Right lung (tissue), 5 donors: ENCODE results near the gene GIPC2. TPM values are rescaled to one million over a fixed set of nuclear protein-coding genes. Genes with fewer than 3 reads are reported as not detected.
"Not testable (repeated sequence)": the region's sequence is repeated elsewhere in the genome, so short reads cannot be mapped to it uniquely, and the experiment has no call there.

Experiments
- DNase-seq, 2 donors: peaks; one replicate each; pipeline ENCODE4 v3.0.0-alpha.2; 2013
- polyA plus RNA-seq, 5 donors: library from polyadenylated mRNA; unstranded; fragments of 120-200 nt; gene quantifications; one replicate each; pipeline versions ENCODE4 v1.2.1 to v1.2.3, GENCODE V29; 2013; ENCODE audit warnings: inconsistent platforms in 1 of 5, low replicate concordance in 1 of 5; ENCODE audit not compliant: insufficient read length in 5 of 5, insufficient read depth in 1 of 5

The GIPC2 gene
- polyA plus RNA-seq, 5 donors: 0.67 to 1.6 (median 0.99) TPM

DNA sequence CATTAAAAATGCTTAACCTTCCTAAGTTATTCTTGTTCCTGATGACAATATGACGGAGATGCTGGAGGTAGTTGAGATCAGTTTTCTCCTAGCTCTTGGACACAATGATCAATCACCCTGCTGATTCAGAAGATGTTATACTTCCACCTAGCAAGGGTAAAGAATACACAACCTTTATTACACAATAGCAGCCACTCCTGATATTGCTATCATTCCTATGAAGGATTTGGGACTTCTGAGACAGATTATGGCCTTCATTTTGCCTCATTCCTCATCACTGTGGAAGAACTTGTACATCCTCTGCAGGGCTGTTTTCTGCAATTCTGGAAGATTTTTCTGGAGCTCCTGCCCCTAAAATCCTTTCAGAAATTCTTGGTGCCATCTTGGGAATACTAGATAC, 47.8 kb downstream of the GIPC2 start:
- no peak for DNase-seq

DNA sequence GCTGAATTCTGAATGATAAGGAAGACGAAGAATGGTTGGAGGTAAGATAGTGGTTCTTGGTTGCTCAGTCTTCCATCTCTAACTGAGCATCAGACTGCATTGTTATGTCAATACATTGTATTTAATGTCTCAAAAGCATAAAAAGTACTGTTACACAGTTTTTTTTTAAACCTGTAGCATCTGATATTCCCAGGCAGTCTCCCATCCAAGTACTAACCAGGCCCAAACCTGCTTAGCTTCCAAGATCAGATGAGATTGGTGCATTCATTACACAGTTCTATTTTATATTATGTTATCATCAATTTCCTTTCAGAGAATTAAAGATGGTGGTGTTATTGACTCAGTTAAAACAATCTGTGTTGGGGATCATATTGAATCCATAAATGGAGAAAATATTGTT, 48.9 kb downstream of the GIPC2 start:
- DNase-seq: no peak

DNA sequence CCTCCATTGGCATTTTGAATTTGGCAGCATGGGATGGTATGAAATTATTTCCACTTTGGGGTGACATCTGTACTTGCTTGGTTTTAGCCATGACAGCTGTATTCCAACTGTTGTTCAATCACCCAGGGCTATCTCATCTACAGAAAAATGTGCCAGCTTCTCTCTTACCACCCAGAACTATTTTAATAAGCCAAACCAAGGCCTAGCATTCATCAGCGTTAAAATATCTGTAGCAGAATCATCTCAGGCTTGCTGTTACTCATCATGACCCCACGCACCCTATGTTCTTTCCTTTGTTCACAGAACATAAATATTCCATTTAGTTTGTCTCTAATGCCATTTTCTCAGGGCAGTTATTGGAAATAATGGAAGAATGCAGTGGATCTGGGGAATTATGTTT, 49.8 kb downstream of the GIPC2 start:
- DNase-seq: no peak

DNA sequence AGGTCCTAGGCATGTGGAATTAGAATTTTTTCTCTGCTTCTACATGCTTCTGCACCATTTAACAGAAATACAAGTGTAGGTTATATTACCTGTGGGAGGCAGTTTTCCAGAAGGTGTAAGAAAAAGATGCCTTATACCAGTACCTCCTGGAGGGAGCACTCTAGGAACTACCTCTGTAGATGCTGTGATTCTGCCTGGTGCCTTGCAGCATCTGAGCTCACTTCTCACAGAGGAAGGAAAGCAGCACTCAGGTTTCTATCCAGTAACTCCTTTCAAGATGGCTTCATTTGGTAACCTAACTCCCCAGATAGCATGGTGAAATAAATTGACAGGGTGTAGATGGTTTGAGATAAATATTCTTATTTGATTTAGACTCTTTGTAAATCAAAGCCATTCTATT, 50.3 kb downstream of the GIPC2 start:
- DNase-seq: no peak

DNA sequence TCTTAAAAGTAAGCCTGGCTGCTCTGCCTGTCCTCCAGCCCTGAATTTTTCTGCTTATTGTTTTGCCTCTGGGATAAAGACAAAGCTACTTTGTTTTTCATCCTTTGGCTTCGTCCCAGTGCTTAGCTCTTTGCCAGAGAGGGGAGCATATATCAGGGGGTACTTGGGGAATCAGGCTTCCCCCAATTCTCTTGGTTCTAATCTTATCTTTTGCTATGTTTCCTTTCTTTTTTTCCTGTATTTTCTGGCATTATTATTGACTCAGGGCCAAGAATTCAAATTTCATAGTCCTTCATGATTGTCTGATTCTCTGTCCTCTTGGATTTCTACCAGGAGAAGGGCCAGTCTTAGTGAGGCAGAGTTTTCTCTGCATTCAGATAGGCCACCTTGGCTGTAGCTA, 51.2 kb downstream of the GIPC2 start:
- DNase-seq: no peak

DNA sequence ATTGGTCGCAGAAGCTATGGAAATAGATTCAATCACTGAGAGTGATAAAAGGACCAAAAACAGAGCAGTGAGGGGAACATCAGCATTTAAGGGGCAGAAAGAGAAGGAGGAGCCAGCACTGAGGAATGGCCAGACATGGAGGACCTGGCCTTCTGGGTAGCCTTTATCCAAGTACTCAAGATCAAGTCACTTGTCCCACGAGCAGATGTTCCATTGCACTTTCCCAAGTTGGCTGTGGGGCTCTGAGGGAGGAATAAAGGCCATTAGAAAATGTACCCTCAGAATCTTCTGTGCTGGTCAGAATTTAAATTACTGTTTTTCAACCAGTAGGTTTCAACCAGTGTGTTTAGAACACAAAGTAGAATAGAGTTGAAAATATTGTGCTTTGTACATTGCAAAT, 55.3 kb downstream of the GIPC2 start:
- no peak for DNase-seq

DNA sequence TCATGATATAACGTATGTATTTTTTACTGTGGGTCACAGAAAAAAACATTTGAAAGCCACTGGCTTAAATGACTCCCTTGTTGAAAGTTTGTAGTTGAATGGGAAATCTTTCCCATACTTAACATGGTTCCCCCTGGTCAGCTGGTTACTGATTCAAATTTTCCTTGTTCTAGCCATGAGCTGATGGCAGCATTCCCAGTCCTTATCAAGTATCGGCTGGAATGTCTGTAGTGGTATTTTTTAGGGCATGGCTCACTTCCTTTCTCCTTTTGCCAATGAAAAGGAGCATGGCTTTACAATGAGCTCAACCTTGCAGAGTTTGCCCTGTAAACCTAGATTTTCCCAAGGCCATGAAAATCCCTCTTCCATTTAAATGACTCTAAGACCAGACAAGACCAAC, 55.7 kb downstream of the GIPC2 start:
- DNase-seq: peak; percentile 13 to 21

DNA sequence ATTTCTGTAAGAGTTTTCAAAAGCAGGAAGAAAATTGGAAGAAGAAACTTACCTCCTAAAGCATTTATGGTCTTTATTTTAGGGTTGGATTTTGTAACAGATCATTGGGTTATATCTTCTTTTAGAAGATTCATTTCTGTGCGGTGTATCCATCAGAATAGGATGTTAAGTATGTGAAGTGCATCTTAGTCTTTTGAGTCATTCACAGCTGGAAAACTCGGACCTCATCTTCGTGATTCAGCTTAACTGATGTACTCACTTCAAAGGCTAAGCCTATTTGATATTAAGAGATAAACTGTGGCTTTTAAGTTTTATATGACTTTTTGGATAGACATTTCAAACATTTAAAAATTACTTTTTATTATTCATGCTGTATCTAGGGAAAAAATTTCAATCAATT, 56.3 kb downstream of the GIPC2 start:
- no peak for DNase-seq

DNA sequence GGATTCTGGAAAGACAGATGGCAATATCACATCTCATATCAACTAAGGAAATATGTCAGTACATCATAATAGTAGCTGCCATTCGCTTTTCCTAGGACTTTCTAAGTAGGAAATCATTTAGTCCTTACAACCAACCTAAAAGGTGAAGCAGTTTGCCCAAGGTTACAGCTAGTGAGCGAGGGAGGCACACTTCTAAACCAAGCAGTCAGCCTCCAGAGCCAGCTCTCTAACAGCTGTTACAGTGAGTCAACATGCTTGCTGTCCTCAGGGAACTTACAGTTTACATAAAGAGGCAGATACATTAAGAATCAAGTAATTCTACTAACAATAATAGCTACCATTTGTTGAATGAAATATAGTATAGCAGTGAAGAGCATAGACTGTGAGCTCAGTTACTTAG, 57.1 kb downstream of the GIPC2 start:
- no peak for DNase-seq

DNA sequence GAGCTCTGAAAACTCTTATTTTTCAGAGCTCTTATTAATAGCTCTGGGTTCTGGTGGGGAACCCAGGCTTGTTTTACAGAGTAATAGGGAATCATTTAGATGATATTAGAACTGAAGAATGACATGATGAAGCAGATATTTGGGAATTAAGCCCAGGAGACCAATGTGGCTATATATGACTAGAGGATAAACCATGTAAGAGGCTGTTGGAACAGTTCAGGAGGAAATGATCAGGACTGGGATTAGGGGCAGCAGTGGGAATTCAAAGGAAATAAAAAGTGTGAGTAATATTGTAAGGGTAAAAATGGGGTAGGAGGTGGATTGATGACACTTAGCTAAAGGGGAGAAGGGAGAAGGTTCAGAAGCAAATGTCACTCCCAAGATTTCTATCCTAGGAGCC, 58.6 kb downstream of the GIPC2 start:
- no peak for DNase-seq

DNA sequence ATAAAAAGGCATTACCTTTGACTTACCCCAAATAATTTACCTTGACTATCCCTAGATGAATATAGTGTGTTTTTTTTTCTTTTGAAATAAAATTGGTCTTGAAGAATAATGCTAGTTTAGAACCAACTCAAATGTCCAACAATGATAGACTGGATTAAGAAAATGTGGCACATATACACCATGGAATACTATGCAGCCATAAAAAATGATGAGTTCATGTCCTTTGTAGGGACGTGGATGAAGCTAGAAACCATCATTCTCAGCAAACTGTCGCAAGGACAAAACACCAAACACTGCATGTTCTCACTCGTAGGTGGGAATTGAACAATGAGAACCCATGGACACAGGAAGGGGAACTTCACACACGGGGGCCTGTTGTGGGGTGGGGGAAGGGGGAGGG, 63.9 kb downstream of the GIPC2 start:
- DNase-seq: not testable (repeated sequence)

DNA sequence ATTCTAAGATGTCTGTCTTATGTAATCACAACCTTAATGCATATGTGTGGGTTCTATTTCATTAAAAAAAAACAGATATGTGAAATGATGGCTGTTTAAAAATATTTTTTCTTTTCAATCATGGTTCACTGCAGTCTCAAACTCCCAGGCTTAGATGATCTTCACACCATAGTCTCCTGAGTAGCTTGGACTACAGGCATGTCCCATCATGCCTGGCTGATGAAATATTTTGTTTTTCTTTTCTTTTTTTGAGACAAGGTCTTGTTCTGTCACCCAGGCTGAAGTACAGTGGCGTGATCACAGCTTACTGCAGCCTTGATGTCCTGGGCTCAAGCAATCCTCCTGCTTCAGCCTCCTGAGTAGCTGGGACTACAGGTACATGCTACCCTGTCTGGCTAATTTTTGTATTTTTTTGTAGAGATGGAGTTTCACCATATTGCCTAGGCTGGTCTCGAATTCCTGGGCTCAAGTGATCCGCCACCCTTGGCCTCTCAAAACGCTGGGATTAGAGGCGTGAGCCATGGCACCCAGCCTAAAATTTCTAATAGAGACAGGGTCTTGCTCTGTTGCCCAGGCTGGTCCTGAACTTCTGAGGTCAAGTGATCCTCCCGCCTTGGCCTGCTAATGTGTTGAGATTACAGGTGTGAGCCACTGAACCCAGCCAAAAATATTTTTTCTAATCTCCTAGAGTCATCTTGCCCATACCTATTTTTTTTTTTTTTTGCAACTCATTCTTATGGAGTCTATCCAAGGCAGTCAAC, 67.6 kb downstream of the GIPC2 start:
- no peak for DNase-seq

DNA sequence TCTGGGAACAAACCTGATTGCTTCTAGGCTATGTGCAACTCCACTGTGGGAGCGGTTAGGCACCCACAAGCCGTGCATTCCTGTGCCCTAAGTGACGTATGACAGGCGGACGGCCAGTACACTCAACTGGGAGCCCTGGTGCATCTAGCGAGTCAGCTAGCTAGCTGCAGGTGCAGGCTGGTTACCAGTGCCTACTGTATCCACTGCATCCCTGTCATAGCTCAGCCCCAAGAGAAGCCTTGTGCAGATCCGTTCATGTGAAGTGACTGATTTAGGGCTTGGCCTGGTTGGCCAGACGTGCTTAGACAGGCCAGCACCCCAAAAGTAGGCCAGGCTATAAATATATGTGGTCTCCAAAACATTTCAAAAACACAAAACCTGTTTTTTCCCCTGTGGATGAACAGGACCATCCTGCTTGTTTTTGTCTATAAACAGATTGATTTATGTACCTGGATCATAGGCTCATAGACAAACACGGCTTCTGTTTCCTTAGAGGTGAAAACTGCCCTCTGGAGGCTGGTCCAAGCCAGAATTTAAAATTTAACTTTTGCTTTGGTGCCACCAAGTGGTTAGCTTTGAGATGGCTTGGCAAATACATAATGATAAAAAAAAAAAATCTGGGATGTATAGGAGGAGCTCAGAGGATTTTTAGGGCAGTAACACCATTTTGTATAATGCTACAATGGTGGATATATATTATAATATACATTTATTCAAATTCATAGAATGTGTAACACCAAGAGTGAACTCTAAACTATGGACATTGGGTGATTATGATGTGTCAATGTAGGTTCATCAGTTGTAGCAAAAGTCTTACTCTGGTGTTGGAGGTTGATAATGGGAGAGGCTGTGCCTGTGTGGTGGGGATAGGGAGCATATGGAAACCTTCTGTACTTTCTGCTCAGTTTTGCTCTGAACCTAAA, 68.5 kb downstream of the GIPC2 start:
- DNase-seq: peak; percentile 62 to 70

DNA sequence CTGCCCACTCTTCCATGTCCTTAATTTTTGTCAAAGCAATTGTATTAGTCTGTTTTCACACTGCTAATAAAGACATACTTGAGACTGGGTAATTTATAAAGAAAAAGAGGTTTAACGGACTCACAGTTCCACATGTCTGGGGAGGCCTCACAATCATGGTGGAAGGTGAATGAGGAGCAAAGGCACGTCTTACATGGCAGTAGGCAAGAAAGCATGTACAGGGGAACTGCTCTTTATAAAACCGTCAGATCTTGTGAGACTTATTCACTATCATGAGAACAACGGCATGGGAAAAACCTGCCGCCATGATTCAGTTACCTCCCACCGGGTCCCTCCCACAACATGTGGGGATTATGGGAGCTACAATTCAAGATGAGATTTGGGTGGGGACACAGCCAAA, 74.7 kb downstream of the GIPC2 start:
- DNase-seq: not testable (repeated sequence)

DNA sequence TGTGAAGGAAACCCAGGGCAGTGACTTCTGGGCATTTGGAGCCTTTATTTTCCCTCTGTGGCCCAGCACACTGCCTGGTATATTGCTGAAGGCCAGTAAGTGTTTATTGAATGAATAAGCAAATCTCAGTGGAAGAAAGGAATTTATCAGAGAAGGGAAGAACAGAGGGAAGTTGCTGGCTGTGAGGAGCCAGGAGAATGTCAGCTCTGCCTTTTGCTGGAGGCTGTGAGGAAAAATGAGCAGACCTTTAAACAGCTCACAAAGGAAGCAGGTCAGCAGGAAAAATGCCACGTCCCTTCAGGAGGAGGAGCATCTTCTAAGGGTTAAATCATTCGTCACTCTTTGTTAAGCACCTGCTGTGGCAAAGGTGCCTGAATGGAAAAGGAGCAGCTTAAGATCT, 75.9 kb downstream of the GIPC2 start:
- no peak for DNase-seq

DNA sequence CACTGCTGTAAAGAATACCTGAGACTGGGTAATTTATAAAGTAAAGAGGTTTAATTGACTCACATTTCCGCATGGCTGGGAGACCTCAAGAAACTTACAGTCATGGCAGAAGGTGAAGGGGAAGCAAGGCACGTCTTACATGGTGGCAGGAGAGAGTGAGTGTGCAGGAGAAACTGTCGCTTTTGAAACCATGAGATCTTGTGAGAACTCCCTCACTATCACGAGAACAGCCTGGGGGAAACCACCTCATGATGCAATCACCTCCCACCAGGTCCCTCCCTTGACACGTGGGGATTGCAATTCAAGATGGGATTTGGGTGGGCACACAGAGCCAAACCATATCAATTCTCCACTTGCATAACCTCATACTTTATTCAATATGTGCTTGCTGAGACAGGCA, 76.6 kb downstream of the GIPC2 start:
- no peak for DNase-seq

DNA sequence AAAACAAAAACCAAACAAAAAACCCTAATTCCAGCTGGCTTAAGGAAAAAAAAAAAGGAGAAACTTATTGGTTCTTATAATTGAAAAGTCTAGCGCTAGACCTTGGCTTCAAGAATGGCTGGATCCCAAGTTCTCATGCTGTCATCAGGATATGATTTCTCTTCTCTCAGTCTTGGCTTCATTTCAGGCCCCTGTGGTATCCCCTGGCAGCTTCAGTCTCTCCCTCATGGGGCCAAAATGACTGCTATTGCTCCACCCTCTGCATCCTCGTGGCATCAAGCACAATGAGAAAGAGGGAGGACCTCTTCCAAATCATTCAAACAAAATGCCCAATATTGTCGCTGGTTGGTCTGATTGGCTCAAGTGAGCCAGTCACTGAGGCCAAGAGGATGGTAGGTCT, 80.7 kb downstream of the GIPC2 start:
- no peak for DNase-seq

DNA sequence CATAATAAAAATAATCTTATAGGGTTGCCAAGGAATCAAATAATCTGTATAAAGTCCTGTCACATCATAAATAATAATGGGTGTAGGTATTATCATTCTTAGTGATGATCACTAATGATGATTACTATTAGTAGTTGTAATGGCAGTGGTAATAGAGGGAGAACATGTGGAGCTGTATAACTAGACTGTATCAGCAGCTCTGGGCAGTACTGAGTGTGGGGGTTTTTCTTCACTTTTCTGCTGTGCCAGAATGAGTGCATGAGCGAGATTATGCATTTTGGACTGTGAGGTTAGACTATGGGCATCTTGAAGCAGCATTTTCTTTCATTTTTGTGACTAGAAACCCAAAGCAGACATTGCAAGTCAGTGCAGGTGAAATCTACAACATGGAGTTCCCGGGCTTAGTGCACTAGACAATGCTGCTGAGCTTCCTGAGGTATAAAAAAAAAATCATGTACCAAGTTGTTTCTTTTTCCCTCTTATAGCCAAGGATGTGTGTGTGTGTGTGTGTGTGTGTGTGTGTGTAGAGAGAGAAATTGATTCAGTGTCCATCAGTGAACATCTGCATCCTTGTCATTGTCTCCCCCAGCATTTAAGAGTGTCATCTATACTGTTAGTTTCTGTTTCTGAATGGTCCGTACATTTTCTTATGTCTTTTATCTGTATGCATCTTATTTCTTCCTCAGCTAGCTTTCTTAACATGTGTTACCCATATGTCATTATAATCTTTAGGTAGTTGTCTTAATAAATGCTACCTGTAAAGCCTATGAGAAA, 86.6 kb downstream of the GIPC2 start:
- DNase-seq: no peak

DNA sequence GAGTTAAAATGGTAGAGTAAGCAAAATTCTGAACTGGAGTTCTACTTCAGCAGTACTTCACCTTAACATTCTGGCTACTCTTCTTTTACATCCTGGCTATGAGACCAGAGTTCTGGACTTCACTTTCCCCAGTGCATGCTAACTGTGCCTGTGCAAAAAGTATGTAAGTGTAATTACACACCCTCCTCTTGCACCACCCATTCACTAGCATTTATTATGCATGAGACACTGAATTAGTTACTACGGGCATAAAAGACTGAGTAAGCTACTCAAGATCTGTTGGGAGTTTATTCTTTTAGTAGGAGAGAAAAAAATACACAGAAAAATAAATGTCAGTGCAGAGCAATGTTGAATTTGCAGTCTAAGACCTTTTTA, 87.2 kb downstream of the GIPC2 start:
- no peak for DNase-seq

DNA sequence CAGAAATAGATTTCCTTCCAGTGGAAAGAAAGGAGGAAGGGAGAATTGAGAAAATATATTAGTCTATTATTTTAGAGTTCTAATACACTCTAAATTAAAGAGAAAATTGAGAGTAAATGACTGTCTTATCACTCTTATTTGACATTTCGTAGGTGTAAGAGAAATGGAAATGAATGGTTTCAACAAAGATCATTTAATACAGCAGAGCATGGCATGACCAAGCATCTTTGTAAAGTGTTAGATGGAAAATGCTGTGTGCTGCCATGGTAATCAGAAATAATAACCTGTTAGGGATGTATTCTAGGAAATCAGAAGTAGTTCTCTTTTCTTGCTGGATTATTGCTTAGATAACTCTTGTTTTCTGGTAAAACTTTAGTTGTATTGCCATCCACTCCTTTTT, 90.9 kb downstream of the GIPC2 start:
- DNase-seq: no peak

DNA sequence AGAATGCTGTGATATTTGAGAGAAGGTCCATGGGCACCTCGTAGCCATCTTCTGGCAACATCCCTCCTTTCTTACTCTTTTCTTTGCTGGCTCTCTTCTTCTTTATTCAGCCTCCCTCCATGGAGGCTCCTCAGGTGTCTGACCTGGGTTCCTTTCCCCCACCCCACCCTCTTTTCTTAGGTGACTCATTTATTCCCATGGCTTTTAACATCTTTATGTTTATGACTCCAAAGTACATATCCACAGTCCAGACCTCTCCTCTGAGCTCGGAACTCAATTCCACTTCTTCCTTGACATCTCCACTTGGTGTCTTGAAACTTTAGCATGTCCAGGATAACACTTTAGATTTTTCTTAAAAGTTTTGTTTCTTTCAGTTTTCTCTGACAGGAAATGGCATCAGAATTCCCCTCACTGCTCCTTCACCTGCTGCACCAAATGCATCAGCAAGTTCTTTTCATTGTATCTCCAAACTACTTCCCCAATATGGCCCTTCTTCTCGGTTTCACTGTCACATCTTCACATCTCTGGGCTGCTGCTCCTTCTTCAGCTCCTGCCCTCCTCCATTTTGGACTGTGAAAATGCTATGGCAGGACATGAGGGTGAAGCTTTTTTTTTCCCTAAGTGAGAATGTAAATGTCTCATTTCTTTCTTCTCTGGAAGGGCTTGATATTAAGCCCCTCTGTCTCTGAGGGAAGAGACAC, 95.9 kb downstream of the GIPC2 start:
- DNase-seq: no peak

DNA sequence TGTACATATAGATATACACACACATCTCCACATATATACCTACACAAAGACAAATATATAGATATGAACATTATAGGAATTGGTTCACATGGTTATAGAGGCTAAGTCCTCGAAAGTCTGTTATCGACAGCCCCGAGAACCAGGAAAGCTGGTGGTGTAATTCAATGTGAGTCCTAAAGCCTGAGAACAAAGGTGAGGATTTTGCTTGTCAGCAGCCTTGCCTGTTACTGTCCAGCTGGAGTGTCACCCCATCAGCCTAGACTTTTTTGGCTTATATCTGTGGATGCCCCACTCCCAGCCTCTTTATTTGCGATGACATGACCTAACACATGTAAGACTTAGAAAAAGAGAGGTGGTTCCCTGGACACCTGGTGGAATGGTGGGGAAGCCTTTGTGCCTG, 97.0 kb downstream of the GIPC2 start:
- no peak for DNase-seq
